Suprapubic skin (tissue), 4 donors: ENCODE data around the gene BMP8B.

Source experiments
- POLR2A ChIP-seq, 2 donors: fragments of 450-650 bp; IDR thresholded peaks; one replicate each; pipeline ENCODE4 v1.6.1; 2017; ENCODE audit warnings: antibody characterized with exemption in 2 of 2, mild to moderate bottlenecking in 2 of 2, moderate library complexity in 2 of 2
- POLR2AphosphoS5 ChIP-seq, 3 donors: sonication (generic); formaldehyde crosslinking; IDR thresholded peaks; one replicate each; pipeline ENCODE4 v1.6.1; 2017; ENCODE audit warnings: antibody characterized with exemption in 3 of 3
- TF ChIP-seq, protein P1 (sequence below), 2 donors: fragments of 200-600 bp in 1 of 2; fragments of 450-650 bp in 1 of 2; sonication (generic) in 1 of 2; IDR thresholded peaks; one replicate each; pipeline ENCODE4 v1.5.1; 2016 to 2019; ENCODE audit warnings: antibody characterized with exemption in 2 of 2, mild to moderate bottlenecking in 1 of 2, moderate library complexity in 1 of 2

DNA sequence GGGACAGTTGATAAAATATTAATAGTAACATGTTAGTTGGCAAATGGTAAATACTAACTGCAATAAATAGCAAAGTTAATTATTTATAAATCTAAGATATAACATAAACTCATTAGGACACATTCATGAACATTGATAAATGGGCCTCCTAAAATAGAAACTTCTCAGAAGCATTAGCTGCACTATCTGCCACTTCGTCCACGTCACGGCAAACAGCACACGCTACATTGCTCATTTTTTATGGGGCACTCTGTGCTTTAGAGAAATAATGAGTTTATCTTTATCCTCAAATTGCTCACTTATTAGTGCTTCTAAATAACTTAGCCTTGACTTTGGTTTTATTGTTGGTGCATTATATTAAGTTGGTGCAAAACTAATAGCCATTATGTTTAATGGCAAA, 81.2 kb downstream of the BMP8B start:
- TF ChIP-seq, protein P1, sequence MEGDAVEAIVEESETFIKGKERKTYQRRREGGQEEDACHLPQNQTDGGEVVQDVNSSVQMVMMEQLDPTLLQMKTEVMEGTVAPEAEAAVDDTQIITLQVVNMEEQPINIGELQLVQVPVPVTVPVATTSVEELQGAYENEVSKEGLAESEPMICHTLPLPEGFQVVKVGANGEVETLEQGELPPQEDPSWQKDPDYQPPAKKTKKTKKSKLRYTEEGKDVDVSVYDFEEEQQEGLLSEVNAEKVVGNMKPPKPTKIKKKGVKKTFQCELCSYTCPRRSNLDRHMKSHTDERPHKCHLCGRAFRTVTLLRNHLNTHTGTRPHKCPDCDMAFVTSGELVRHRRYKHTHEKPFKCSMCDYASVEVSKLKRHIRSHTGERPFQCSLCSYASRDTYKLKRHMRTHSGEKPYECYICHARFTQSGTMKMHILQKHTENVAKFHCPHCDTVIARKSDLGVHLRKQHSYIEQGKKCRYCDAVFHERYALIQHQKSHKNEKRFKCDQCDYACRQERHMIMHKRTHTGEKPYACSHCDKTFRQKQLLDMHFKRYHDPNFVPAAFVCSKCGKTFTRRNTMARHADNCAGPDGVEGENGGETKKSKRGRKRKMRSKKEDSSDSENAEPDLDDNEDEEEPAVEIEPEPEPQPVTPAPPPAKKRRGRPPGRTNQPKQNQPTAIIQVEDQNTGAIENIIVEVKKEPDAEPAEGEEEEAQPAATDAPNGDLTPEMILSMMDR (IDR thresholded peaks at IDR 0.05) = no peak
- TF ChIP-seq POLR2AphosphoS5 (IDR thresholded peaks at IDR 0.05) (no peak), POLR2A (IDR thresholded peaks at IDR 0.05) (no peak)
